NB4 (cell line): ENCODE data around the gene ATP11A.

Experiments
- DNase-seq: peaks from one replicate; pipeline ENCODE4 v3.0.0; 2010; ENCODE audit warnings: low read depth
- H3K4me3 ChIP-seq: one replicate; pipeline ENCODE4 v1.5.1; 2011; ENCODE audit warnings: mild to moderate bottlenecking, low read depth, low read length, moderate library complexity
- CTCF ChIP-seq: IDR thresholded peaks from one replicate; pipeline ENCODE4 v1.5.1; 2012; ENCODE audit warnings: low read depth, low read length
- MAX ChIP-seq: IDR thresholded peaks from 2 replicates; pipeline ENCODE4 v1.6.1; 2011; ENCODE audit warnings: low read depth, low read length
- MYC ChIP-seq: IDR thresholded peaks from 2 replicates; pipeline ENCODE4 v1.6.1; 2011; ENCODE audit warnings: low read depth, low read length
- POLR2A ChIP-seq: IDR thresholded peaks from 2 replicates; pipeline ENCODE4 v1.6.1; 2011; ENCODE audit warnings: mild to moderate bottlenecking; ENCODE audit not compliant: insufficient read length; ENCODE audit errors: extremely low read depth

ATP11A gene

GRCh38 chr13:112664501-112665203, 25.2 kb upstream of the ATP11A start:
- TF ChIP-seq MYC (no peak), CTCF (no peak), MAX (no peak), POLR2A (no peak)
- DNase-seq: no peak
- H3K4me3 ChIP-seq: no peak overlapping the region

GRCh38 chr13:112668924-112669323, 20.9 kb upstream of the ATP11A start:
- DNase-seq: no peak
- no peak overlapping the region for H3K4me3 ChIP-seq
- TF ChIP-seq POLR2A: no peak
- no peak for TF ChIP-seq MAX
- TF ChIP-seq CTCF: no peak
- TF ChIP-seq MYC: no peak

GRCh38 chr13:112669881-112670499, 19.8 kb upstream of the ATP11A start:
- DNase-seq: no peak

GRCh38 chr13:112670864-112671263, 19.0 kb upstream of the ATP11A start:
- no peak for DNase-seq
- TF ChIP-seq MYC: no peak
- TF ChIP-seq POLR2A: no peak
- TF ChIP-seq CTCF: no peak
- TF ChIP-seq MAX: no peak
- H3K4me3 ChIP-seq: no peak overlapping the region

More at GRCh38 chr13:112669881-112670499, 19.8 kb upstream of the ATP11A start:
- TF ChIP-seq MYC: no peak
- H3K4me3 ChIP-seq: no peak overlapping the region

- no peak overlapping the region for H3K4me3 ChIP-seq
- TF ChIP-seq MYC (no peak), POLR2A (no peak), CTCF (no peak), MAX (no peak)
Observed at GRCh38 chr13:112671359-112671758, 18.5 kb upstream of the ATP11A start.

GRCh38 chr13:112672651-112673284, 17.1 kb upstream of the ATP11A start:
- TF ChIP-seq MAX: no peak
- no peak for TF ChIP-seq MYC
- no peak for TF ChIP-seq CTCF
- no peak for TF ChIP-seq POLR2A
- H3K4me3 ChIP-seq: no peak overlapping the region
- no peak for DNase-seq

More at GRCh38 chr13:112671359-112671758, 18.5 kb upstream of the ATP11A start:
- DNase-seq: no peak
